Left ventricle myocardium superior (tissue), 1 donor: Measurements from ENCODE around the gene LAMA4. TPM values are rescaled to one million over a fixed set of nuclear protein-coding genes. Genes with fewer than 3 reads are reported as not detected.
A peak's percentile ranks its signal among the peaks of the same experiment; 100 is the strongest.

Experiments used
- ATAC-seq: fragments of 200-7000 bp; cut with Tn5 transposase; one replicate; pipeline ENCODE4 v1.9.1; 2020; ENCODE audit warnings: mild to moderate bottlenecking, moderate library complexity
- DNase-seq: peaks from one replicate; pipeline ENCODE4 v3.0.0-alpha.2; 2020
- intact Hi-C: fragments of 100-400 bp; cut with micrococcal nuclease; formaldehyde crosslinking; loops from one replicate; pipeline ENCODE4 v1.11.0; 2022
- total RNA-seq: library from RNA; stranded (reverse); fragmentation: NEBNext Ultra II Directional; extraction: Animal tissue kit (Norgen Biotek cat#: 25700); gene quantifications from one replicate; pipeline ENCODE4 v1.2.1, GENCODE V29; 2021
- donor health status: DM: no; HTN: yes; CAD: no; lungs with severe emphysema.

LAMA4 gene
- total RNA-seq, 1 donor from 2014 or later = 50.6 TPM

GRCh38 chr6:112247275-112247674, 7.1 kb downstream of the LAMA4 start:
- DNase-seq (no peak), ATAC-seq (no peak)
- intact Hi-C loops = no loop called here

GRCh38 chr6:112245511-112246203, 8.7 kb downstream of the LAMA4 start:
- DNase-seq (no peak), ATAC-seq (peak; percentile 29)
- intact Hi-C loops = no loop called here

DNA sequence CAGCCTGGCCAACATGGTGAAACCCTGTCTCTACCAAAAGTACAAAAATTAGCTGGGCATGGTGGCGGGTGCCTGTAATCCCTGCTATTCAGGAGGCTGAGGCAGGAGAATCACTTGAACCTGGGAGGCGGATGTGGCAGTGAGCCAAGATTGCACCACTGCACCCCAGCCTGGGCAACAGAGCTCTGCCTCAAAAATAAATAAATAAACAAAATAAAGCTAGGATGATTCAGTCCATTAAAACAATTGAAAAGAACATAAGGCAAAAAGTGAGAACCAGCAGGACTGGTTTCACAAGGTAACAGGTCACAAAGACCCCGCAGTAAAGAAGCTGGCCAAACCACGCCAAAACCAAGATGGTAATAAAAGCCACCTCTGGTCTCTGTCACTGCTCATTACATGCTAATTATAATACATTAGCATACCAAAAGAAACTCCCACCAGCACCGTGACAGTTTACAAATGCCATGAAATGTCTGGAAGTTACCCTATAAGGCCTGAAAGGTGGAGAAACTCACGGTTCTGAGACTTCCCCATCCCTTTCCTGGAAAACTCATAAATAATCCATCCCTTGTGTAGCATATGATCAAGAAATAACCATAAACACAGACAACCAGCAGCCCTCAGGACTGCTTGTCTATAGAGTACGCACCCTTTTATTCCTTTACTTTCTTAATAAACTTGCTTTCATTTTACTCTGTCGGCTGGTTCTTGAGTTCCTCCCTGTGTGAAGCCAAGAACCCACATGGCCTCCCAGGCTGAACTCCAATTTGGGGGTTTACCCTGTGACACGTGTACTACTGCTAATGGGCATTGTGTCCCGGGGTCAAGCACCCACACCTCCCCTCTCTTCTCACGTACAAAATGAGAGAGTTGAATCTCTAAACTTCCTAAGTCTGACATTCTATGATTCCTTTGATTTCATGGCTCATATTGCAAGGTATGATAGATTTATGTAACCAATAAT, 10.2 kb downstream of the LAMA4 start:
- intact Hi-C loops = no loop called here
- DNase-seq (no peak), ATAC-seq (peak; percentile 25)

- intact Hi-C loops = no loop called here
- DNase-seq = no peak
- ATAC-seq = no peak
Measured at GRCh38 chr6:112241820-112242429, 12.4 kb downstream of the LAMA4 start.

GRCh38 chr6:112237595-112237994, 16.8 kb downstream of the LAMA4 start:
- ATAC-seq (peak; percentile 72), DNase-seq (no peak)
- intact Hi-C loops = no loop called here

GRCh38 chr6:112237066-112237465, 17.3 kb downstream of the LAMA4 start:
- DNase-seq = no peak
- intact Hi-C loops = no loop called here
- ATAC-seq = peak; percentile 51

DNA sequence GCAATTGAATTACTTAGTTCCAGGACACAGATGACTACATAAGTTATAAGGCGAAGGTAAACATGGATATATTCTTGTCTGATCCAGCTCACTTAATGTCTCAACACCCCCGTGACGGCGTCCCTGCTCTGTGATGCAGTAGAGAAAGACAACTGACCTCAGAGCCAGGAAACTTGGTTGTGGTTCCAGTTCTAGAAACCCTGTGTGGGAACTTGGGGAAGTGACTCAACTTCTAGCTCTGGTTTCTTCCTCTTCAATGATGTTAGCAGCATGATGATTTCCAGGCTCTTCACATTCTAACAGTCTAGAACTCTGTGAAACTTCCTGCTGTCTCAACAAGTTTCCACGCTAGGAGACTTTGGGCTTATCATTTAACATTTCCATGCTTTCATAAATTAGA, 18.4 kb downstream of the LAMA4 start:
- no peak for DNase-seq
- intact Hi-C loops = no loop called here
- ATAC-seq = no peak

- intact Hi-C loops = no loop called here
- DNase-seq = no peak
- ATAC-seq = no peak
Measured at GRCh38 chr6:112234601-112235000, 19.8 kb downstream of the LAMA4 start.

DNA sequence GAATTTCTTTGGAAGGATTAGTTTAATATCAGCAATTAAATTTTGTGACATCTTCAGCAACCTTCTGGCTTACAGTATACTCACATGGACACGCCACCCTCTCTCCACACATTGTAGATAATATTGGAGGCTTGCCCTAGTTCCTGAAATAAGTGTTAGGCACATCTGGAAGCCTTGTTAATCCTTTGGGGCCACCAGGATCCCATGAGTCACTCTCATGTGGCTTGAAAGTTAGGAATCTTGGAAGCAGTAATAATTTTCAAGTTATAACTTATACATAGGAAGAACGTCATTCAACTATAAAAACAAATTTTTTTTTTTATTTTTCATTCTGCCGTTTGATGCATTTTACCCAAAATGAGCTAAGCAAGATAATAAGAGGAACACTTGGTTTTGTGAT, 20.5 kb downstream of the LAMA4 start:
- ATAC-seq (peak; percentile 73), DNase-seq (no peak)
- intact Hi-C loops = no loop called here

DNA sequence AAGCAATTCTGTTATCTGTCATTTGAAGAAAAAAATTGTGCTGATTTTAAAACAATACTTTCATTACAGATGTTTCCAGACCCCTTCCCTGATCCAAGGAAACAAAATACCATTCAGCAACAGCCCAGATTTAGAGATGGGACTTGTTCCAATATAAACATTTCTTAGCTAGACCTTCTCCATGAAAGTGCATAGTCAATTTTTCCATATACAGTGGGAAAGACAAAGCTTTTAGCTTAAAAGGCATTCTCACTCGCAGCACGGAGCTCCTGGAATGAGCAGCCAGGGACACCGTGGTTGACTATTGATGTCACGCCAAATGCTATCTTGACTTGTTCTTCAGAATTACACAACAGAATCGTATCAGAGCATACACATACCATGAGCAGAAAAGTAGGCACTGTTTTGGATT, 21.5 kb downstream of the LAMA4 start:
- DNase-seq = peak; percentile 42
- ATAC-seq = peak; percentile 71
- intact Hi-C loops = no loop called here

GRCh38 chr6:112231594-112232060, 22.7 kb downstream of the LAMA4 start:
- DNase-seq (no peak), ATAC-seq (no peak)
- intact Hi-C loops = no loop called here

GRCh38 chr6:112231164-112231563, 23.2 kb downstream of the LAMA4 start:
- no peak for ATAC-seq
- intact Hi-C loops = no loop called here
- no peak for DNase-seq

GRCh38 chr6:112228480-112229332, 25.7 kb downstream of the LAMA4 start:
- DNase-seq = no peak
- intact Hi-C loops = no loop called here
- no peak for ATAC-seq

DNA sequence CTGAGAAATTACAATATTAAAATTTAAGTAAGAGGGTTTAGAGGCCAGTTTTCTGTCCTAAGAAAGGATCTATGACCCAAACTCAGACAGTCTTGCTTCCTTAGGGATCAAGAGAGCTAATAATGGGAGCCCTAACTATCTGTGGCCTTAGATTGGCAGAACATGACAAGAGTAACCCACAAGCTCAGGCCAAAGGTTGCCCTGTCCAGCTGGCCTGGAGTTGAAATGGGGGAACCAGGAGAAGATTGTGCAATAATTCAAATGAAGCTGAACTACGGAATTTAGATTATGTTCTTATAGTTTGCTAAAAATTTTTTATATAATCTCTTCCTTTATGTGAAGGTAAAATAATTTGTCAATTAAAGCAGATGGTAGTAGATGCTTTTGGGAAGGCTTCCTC, 26.4 kb downstream of the LAMA4 start:
- intact Hi-C loops = no loop called here
- DNase-seq (no peak), ATAC-seq (peak; percentile 41)

- ATAC-seq (no peak), DNase-seq (no peak)
- intact Hi-C loops = no loop called here
Measured at GRCh38 chr6:112227411-112227810, 27.0 kb downstream of the LAMA4 start.

DNA sequence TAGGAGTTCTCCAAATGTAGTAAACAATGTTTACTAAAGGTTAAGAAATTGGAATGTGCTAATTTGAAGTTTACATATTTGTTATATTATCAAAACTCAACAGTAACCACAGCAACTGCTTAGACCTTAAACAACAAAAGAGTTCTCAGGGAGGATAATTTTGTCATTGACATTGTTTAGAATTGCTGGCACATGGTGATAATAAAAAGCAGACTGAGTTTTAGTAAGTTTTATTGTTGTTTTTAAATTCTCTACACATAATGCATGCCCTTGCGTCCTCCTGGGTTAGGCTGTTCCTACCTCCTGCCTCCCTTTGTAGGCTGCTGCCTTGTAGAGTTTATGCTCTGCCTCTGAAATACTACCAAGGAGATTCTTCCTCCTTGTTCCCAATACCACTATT, 28.7 kb downstream of the LAMA4 start:
- no peak for DNase-seq
- no peak for ATAC-seq
- intact Hi-C loops = no loop called here

- no peak for DNase-seq
- no peak for ATAC-seq
- intact Hi-C loops = no loop called here
Measured at GRCh38 chr6:112224088-112224487, 30.3 kb downstream of the LAMA4 start.

DNA sequence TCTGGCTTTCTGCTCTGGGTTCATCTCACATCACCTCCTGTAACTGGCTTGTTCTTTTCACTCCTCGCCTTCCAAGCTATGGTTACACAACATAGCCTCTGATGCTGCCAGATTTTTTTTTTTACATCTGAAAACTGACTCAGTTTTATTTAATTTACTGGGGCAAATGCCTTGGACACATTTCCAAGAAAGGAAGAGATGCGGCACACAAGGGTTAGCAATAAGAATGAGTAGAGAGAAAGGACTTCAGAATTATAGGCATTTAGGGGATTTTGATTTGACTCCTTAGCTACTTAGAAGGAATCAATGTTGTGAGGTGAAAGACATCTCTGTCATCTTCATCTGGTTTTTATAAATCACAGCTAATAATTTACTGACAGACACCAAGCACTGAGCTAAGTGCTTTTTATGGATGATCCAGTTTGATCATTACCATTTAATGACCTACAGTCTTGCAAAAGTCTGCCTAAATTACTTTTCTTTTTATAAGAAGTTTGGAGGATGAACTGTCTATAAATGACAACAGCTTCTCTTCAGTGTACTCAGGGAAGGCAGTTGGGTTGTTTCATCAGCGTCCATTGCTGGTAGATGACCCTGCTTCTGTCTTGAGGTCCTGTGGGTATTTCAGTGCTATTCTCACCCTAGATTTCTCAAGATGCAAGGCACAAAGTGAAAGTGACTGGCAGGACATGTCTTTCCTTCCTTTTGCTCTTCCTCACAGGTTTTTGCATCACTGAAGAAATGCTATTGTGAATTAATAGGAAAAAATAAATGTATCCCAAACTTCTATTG, 31.1 kb downstream of the LAMA4 start:
- ATAC-seq (peak; percentile 67), DNase-seq (no peak)
- intact Hi-C loops = no loop called here
